NCI-H526 treated with DMSO at 0.1 percent for 48 hours (cell line): Measurements from ENCODE around the gene KLF7.
"Not testable (repeated sequence)": the region's sequence is repeated elsewhere in the genome, so short reads cannot be mapped to it uniquely, and the experiment has no call there.

Experiments used
- DNase-seq: peaks from one replicate; lab custom pipeline; 2025; lab: John Stamatoyannopoulos, UW

KLF7 gene

DNA sequence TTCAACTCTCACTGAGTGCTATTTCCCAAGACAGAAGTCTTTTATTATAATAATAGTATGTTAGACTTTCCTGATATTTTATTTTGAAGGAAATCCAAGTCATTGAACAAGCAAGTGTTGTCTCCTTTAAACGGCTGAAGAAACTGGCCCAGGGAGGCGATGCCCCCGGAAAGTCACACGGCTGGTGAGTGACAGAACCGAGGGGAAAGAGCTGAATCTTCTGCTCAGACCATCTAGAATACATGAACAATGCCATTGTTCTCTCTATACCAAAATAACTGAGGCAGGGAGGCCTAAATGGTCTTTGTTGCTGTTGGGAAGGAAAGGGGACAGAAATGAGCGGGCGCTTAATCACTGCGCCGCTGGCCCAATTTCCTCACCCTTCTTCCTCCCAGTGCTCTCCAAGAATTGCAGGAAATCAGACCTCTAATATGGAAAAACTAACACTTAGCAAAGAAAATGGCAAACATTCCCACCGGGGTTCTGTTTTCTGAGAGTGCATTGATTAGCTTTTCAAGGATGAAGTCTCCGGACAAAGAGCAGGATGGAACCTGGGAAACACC, 101.5 kb downstream of the KLF7 start:
- no peak for DNase-seq

DNA sequence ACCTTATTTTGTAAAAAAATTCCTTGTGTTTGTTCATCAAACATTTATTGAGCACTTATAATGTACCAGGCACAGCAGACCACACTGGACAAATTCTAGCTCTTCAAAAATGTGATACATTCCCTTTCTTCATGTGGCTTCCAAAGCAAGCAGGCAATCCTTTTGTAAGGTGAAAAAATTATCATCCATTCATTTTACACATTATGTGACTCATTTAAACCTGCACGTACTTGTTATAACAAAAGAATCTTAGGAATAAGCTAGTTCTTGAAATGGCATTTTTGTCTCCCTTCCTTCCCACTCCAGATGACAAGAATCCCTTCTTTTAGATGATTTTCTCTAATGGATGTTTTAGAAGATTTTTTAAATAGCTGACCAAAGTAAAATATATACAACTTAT, 104.6 kb downstream of the KLF7 start:
- DNase-seq = no peak

DNA sequence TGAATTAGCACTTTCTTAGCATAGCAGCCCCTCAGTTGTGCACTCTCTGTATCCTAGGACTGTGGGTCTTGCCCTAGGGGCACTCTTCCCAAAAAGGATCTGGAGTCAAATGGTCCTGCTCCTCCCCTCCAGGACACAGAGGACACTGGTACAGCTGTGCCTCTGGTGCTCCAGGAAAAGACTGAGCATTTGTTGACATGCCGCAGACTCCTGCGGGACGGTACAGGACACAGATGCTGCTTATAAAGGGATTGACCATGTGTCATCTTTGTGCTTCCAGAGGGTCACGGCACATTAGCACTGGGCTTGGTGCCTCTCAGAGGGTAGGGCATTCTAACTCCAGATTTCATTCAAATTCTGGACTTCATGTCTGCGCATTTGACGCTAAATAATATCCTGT, 110.5 kb downstream of the KLF7 start:
- DNase-seq = no peak

DNA sequence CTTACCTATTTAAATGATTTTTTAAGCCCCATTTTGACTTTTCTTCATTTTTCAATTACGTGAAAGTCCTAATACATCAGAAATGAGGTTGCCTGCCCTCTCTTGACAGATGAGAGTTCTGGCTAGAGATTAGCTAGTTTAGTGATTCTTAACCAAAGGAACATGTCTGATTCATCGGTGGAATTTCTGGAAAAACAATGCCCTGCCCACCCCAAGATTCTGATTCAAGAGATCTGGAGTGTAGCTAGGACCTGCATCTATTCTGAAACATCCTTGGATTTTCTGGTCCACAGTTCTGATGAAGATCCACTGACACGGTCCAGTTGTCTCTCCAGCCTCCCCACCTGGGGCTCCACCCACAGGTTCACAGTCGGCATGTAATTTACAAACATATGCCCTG, 111.2 kb downstream of the KLF7 start:
- DNase-seq = no peak

DNA sequence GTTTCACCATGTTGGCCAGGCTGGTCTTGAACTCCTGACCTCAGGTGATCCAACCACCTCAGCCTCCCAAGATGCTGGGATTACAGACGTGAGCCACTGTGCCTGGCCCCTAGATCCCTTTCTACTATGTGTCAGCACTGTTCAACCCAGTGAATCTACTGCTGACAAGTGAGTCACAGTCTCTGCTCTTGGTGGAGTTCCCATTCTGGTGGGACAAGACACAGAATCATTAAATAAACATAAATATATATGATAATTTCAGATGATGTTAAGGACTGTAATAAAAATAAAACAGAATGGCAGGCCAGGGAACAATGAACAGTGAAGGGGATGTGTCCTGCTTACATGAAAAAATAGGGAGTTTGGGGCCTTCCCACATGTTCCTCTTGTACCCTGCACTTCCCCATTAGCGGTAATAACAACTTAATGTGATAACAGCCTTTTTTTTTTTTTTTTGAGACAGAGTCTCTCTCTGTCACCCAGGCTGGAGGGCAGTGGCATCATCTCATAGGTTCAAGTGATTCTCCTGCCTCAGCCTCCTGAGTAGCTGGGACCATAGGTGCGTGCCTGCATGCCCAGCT, 114.3 kb downstream of the KLF7 start:
- DNase-seq = no peak

DNA sequence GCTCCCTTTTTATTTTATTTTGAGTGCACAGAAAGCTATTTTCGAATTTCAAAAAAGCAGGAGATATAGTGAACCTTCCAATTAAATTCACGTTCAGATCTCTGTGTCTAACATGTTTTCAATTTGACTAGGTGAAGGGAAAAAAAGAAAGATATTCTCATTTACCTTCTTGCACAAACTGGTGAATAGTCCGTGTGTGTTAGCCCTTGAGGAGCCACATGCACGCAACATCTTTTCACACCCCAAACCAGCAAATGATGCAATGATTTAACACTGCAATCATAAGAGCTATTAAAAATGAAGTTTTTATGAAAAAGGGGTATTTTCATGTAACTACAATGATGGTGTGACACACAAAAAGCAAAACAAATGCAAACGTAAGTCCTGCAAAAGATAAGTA, 116.6 kb downstream of the KLF7 start:
- no peak for DNase-seq

DNA sequence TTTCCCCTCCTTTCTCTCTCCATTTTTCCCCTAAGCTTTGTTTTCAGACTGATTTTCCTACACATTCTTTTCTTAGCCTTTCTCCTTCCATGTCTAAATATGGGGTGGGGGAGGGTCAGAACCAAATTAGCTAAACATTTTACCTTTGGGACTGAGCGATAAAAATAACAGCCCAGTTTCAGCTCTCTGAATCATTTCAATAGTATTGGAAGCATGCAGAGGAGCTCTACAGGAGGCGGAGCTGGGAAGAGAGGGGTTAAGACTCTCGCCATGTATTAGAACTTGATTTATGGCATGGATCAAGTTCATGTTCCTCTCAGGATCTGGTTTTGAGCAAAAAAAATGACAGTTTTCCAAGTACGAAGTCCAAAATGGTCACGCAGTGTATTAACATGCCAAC, 117.3 kb downstream of the KLF7 start:
- no peak for DNase-seq

DNA sequence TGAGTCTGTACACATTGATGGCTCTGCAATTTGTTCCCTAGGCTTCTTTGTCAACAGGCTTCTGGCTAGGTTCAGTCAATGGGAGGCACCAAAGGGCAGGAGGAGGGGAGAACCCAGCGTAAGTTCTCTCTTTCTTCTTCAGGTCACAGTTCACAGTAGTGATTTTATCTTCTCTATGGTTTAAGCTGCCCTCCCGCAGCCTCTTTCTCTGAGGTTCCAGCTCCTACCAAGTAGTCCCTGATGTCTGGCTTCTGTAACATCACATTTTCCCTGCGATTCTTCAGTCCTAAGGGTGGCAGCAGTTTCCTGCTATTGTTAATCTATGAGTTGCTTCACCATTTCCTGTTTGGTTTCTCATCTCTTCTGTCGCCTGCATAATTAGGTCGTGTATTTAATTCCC, 119.0 kb downstream of the KLF7 start:
- no peak for DNase-seq

DNA sequence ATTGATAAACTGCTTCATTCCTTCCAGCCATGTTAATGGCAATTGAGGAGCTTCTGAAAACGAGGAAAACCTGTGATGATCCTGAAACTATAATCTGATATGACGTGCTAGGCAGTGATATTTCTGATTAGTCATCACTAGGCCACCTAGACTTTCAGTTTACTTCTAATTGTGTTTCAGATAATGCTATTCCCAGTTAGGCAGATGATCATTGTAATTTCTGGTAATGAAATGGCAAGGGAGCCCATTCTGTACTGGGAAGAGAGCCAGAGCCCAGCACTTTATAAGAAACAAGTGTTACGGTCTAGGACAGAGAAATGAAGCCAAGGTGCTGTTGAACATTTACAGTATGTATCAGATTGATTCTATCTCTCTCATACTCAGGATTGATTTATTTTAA, 120.2 kb downstream of the KLF7 start:
- DNase-seq = no peak

DNA sequence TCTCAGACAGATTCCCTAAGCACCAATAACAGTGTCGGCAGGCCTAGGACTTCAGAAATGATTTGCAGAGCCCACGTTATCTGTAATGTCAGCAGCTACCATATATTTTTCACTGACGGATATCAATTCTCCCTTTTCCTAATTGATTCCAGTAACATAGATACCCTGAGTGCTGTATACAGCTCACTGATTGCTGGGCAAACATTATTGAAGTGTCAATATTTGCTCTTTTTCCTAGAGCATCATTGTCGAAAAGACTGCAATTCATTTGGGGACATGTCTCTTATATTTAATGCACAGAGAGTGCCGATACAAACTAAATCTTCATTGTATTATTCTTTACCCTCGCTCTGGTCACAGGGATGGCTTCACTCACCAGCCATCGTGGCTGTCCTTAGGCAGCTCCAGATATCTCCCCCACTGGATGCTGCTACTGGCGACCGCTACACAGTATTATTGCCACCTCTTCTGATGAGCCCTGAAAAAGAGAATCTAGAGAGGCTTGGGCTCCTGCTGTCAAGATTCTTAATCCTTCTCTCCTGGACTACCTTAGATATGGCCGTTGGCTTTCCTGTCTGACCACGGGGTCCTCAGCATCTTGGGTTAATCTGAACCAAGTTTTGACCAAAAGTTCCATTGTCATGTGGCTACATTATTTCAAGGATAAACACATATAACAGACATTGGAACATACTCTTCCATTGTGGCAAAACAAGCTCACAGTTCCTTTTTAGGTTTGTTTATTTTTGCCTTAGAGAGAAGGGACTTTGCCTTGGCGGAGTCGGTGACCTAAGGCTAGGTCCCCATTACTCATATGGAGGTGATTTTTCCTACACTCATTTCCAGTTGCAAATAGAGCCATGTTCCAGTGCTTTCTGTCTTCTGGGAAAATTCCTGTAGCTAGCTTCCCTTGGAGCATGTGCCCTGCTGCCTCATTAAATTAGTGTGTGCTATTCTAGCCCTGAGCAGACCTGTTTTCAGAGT, 121.1 kb downstream of the KLF7 start:
- no peak for DNase-seq

DNA sequence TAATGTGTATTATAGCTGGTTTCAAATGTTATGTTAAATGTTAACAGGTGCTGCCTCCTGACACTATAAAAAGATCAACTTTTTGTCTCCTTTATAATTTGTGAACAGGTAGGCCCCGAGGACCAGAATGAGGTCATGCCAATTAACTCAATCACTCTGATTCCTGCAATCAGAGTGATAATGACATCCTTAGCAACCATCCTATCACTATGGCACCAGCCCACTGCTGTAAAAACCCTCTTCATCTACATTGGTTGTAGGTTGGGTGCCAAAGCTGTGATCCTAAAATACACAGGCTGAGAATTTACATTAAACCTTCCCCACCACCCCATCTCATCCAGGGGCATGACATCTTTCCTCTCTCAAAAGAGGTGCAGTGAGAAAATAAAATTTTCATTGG, 122.9 kb downstream of the KLF7 start:
- no peak for DNase-seq

DNA sequence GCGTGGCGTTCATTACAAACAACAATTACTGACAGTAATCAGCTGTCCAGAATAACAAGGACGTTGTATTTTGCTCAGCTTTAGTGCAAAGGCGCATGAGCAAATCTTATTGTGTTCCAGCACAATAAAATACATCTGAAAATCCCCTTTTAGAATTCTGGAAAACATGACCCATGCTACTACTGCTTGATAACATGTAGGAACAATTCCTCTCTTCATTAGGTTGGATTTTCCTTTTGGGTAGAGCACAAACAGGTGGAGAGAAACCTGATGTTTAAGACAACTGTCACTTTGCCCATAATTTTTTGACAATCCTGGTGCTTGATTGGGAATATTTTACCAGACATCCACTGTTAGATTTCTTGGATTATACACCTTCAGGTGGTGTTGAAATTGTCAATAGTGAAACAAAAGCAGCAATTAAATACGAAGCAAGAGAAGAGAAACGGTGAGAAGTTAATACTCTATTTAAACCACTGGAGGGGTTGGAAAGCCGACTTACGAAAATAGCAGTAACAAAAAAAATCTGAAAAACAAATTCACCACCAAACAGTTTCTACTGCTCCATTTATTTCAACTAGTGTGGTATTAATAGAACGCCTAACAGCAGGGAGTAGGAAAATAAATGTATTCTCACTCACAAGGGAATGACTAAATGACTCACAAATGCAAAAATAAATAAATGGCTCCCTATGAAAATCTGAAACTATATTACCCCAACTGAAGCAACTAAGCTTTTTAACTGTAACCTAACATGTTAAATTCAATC, 123.8 kb downstream of the KLF7 start:
- no peak for DNase-seq

DNA sequence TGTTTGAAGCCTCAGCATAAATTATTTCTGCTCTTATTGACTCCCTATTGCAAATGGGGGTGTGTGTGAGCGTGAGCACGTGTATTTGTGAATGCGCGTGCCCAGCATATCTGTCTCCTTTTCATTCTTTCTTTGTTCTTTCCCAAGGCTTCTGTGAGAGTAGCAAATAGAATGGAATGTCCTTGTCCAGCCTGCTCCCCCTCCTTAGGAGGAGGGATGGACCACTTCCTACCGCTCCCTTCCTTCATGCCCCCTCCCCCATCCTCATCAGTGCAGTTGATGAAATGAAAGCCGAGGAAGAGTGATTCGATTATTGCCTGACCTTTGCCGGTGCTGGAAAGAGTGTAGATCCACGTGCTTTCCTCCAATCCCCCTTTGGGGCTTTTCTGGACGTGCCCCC, 124.5 kb downstream of the KLF7 start:
- no peak for DNase-seq

DNA sequence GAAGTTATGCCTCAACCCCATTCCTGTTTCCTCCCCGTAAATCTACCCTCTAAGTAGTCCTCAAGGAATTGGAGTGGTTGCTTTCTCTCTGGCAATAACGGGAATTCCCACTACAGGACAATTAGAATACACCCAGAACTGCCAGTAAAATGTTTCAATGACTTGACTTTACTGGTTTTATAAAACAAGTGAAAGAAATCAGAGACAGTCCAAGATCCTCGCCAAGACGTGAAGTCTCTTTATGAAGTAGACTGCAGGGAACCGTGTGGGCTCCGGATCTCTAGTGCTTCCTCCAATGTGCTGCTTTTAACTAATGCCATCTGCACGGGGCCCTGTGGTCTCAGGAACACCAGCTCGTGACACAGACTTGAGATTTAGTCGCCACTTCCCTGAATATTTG, 125.1 kb downstream of the KLF7 start:
- no peak for DNase-seq

DNA sequence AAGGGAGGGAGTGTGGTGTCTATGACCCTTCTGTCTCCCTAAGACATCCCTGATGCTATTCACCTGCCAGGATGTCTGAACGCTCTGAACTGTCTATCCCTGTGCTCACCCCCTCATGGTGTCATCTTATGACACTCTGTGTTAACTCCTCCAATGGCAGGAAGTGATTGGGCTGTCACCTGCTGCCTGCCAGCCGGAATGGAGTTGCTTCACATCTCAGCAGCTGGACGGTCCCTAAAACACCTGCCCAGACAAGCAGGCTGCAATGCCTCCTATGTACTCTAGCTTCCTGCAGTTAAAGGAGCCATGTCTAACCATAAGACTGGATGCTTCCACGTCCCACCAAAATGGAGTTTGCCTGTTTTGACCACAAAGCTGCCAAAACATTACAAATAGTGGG, 126.5 kb downstream of the KLF7 start:
- no peak for DNase-seq

DNA sequence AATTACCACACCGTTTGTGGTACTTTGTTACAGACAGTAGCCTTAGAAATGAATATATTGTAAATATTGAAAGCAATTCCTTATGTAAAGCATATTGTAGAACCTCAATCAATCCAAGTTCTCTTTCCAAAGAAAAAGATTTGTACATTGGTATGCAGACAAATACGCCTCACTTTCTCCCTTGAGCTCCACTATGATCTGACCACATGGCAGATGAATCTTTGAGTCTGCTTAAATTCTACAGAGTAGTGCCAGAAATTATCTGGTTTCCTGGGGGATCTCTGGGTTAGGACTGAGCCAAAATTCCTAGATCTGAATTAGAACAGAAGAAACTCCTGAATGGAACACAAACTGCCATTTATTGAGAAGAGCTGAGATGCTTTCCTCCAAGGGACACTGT, 127.4 kb downstream of the KLF7 start:
- no peak for DNase-seq

DNA sequence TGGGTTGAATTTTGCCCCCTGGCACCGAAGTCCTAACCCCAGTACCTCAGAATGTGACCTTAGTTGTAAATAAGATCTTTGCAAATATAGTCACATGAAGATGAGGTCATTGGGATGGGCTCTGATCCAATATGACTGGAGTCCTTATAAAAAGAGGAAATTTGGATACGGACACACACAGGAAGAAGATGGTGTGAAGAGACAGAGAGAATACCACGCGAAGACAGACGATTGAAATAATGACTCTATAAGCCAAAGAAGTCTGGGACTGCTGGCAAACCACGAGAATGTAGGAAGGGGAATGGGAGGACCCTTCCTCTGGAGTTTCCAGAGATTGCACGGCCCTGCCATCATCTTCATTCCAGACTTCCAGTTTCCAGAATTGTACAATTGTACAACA, 127.9 kb downstream of the KLF7 start:
- DNase-seq = no peak

DNA sequence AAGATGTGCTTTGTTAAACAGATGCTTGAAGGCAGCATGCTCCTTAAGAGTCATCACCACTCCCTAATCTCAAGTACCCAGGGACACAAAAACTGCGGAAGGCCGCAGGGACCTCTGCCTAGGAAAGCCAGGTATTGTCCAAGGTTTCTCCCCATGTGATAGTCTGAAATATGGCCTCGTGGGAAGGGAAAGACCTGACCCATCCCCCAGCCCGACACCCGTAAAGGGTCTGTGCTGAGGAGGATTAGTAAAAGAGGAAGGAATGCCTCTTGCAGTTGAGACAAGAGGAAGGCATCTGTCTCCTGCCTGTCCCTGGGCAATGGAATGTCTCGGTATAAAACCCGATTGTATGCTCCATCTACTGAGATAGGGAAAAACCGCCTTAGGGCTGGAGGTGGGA, 128.7 kb downstream of the KLF7 start:
- DNase-seq = not testable (repeated sequence)

DNA sequence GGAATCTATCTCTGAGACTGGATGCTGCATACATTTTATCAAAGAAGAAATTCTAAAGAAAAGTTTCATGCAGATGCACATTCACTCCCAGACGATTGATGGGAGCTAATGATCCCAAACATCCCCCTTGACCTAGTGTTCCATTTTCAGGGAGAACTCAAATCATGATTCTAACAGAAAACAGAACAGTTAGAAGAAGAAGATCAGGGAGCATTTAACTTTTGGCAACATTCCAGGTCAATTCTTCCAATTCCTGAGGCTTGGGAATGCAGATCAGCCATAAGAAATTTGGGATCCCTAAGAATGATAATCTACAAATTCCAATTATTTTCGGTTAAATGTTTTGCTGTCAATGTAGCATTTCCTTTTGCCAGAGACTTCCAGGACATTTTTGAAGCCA, 129.9 kb downstream of the KLF7 start:
- no peak for DNase-seq

DNA sequence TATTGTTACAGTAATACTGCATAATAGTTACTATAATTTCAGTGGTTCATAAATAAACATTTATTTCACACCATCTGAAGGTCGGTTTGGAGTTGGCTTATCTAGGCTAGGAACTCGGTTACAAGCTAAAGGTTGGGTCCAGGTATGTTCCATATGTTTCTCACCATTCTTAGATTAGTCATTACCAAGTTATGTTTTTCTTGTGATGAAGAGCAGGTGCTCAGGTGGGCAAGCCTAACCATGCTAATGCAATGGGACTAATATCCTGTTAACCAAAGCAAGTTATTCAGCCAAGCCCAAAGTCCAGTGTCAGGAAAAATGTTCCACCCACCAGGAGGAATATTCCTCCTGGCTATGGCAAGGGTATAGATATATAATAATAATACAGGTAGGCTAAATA, 133.3 kb downstream of the KLF7 start:
- DNase-seq = no peak
